HepG2 (cell line): ENCODE data around the gene KRT12. TPM values are rescaled to one million over a fixed set of nuclear protein-coding genes. Genes with fewer than 3 reads are reported as not detected.

Experiments used
- AKAP8 ChIP-seq: sonication (generic); formaldehyde crosslinking; IDR thresholded peaks from 2 replicates; pipeline ENCODE4 v1.5.1; 2020; ENCODE audit warnings: mild to moderate bottlenecking, missing genetic modification reagents
- ATF1 ChIP-seq: IDR thresholded peaks from 2 replicates; pipeline ENCODE4 v1.6.1; 2016; ENCODE audit warnings: mild to moderate bottlenecking, control low read depth
- CENPT ChIP-seq: sonication (generic); formaldehyde crosslinking; IDR thresholded peaks from 2 replicates; pipeline ENCODE4 v1.8.0; 2022; ENCODE audit warnings: low read depth, mild to moderate bottlenecking, moderate library complexity, missing genetic modification reagents
- FOXA3 ChIP-seq: IDR thresholded peaks from 2 replicates; pipeline ENCODE4 v1.6.1; 2016; ENCODE audit warnings: missing genetic modification reagents, missing compliant biosample characterization
- GFI1 ChIP-seq: sonication (generic); formaldehyde crosslinking; IDR thresholded peaks from 2 replicates; pipeline ENCODE4 v1.5.0; 2020; ENCODE audit warnings: missing genetic modification reagents, mild to moderate bottlenecking, borderline replicate concordance
- GTF3A ChIP-seq: sonication (generic); formaldehyde crosslinking; conservative IDR thresholded peaks from 2 replicates; pipeline ENCODE4 v1.4.0; 2020; ENCODE audit warnings: mild to moderate bottlenecking, missing genetic modification reagents
- HDAC1 ChIP-seq: sonication (generic); formaldehyde crosslinking; IDR thresholded peaks from 2 replicates; pipeline ENCODE4 v1.5.1; 2020; ENCODE audit warnings: mild to moderate bottlenecking, missing genetic modification reagents
- KLF16 ChIP-seq, 2 experiments: sonication (generic) in 1 of 2; formaldehyde crosslinking in 1 of 2; IDR thresholded peaks; 2 replicates each; pipeline versions ENCODE4 v1.6.1 to v1.8.0; 2016 to 2023; ENCODE audit warnings: missing genetic modification reagents in 2 of 2, missing compliant biosample characterization in 1 of 2
- NR1H2 ChIP-seq: sonication (generic); formaldehyde crosslinking; IDR thresholded peaks from 2 replicates; pipeline ENCODE4 v1.8.1; 2022; ENCODE audit warnings: low read depth, missing genetic modification reagents, borderline replicate concordance
- RBAK ChIP-seq: sonication (generic); formaldehyde crosslinking; IDR thresholded peaks from 2 replicates; pipeline ENCODE4 v1.5.1; 2020; ENCODE audit warnings: mild to moderate bottlenecking, missing genetic modification reagents
- SIX4 ChIP-seq: sonication (generic); formaldehyde crosslinking; IDR thresholded peaks from 2 replicates; pipeline ENCODE4 v1.4.0; 2020; ENCODE audit warnings: missing genetic modification reagents
- SOX5 ChIP-seq: IDR thresholded peaks from 2 replicates; pipeline ENCODE4 v1.6.1; 2016; ENCODE audit warnings: borderline replicate concordance
- TMF1 ChIP-seq: sonication (generic); formaldehyde crosslinking; IDR thresholded peaks from 2 replicates; pipeline ENCODE4 v1.8.1; 2022; ENCODE audit warnings: low read depth, missing genetic modification reagents
- ZNF556 ChIP-seq: sonication (generic); formaldehyde crosslinking; IDR thresholded peaks from 2 replicates; pipeline ENCODE4 v1.4.0; 2020; ENCODE audit warnings: mild to moderate bottlenecking, missing genetic modification reagents, borderline replicate concordance
- ZNF691 ChIP-seq: sonication (generic); formaldehyde crosslinking; IDR thresholded peaks from 2 replicates; pipeline ENCODE4 v1.4.0; 2020; ENCODE audit warnings: missing genetic modification reagents, low read depth, mild to moderate bottlenecking, borderline replicate concordance
- ZNF883 ChIP-seq: sonication (generic); formaldehyde crosslinking; IDR thresholded peaks from 2 replicates; pipeline ENCODE4 v1.5.1; 2020; ENCODE audit warnings: mild to moderate bottlenecking, missing genetic modification reagents; ENCODE audit errors: not compliant biosample characterization
- polyA plus RNA-seq, 8 experiments: library from polyadenylated mRNA; depleted of rRNA in 3 of 8; stranded (reverse) in 7 of 8; unstranded in 1 of 8; fragments of >200 nt; fragmentation: Illumina TruSeq in 4 of 8; extraction: Trizol in 4 of 8; gene quantifications; 2 replicates each; pipeline versions ENCODE4 v1.2.1 to v1.2.3, GENCODE V29; 2011 to 2016; ENCODE audit warnings: low read depth in 4 of 8, missing spikeins in 1 of 8, mixed read lengths in 1 of 8; ENCODE audit not compliant: insufficient read depth in 1 of 8
- total RNA-seq, 5 experiments: library from RNA; depleted of rRNA; stranded (reverse); fragments of >200 nt; fragmentation: Illumina TruSeq; extraction: Trizol; gene quantifications; 2 replicates each; pipeline ENCODE4 v1.2.3, GENCODE V29; 2016; ENCODE audit warnings: low read depth in 1 of 5
- TF ChIP-seq, protein P1 (sequence below): sonication (generic); formaldehyde crosslinking; IDR thresholded peaks from 2 replicates; pipeline ENCODE4 v1.5.0; 2020; ENCODE audit warnings: mild to moderate bottlenecking, missing genetic modification reagents, borderline replicate concordance
- TF ChIP-seq, protein P2 (sequence below): IDR thresholded peaks from 2 replicates; pipeline ENCODE4 v1.6.1; 2012; ENCODE audit warnings: inconsistent platforms
- TF ChIP-seq, protein P3 (sequence below): sonication (generic); formaldehyde crosslinking; IDR thresholded peaks from 2 replicates; pipeline ENCODE4 v1.4.0; 2020; ENCODE audit warnings: missing genetic modification reagents

The KRT12 gene
- total and polyA plus RNA-seq, 2 of the 13 experiments (the other 11 are each of a cell fraction or from before 2014, with no cell fraction given): 0.07 to 0.09 TPM

GRCh38 chr17:40903129-40903847 lies 36.3 kb upstream of the KRT12 start (continued):
- TF ChIP-seq ZNF883: no peak
- TF ChIP-seq SOX5: peak; percentile 23; the same call in 1 of the 2 replicates
- no peak for TF ChIP-seq ATF1 (CRISPR knock-in tag)
- TF ChIP-seq ZNF691 (CRISPR knock-in tag): peak; percentile 67
- TF ChIP-seq RBAK (CRISPR knock-in tag): no peak
- TF ChIP-seq TMF1 (CRISPR knock-in tag): no peak
- TF ChIP-seq AKAP8 (CRISPR knock-in tag): no peak
- peak; percentile 90 for TF ChIP-seq GFI1
- TF ChIP-seq FOXA3 (CRISPR knock-in tag): peak; percentile 76
- TF ChIP-seq SIX4 (CRISPR knock-in tag): 0 out of 2 replicates have a peak, but pooled peaks have one; percentile 14
- TF ChIP-seq, protein P1, sequence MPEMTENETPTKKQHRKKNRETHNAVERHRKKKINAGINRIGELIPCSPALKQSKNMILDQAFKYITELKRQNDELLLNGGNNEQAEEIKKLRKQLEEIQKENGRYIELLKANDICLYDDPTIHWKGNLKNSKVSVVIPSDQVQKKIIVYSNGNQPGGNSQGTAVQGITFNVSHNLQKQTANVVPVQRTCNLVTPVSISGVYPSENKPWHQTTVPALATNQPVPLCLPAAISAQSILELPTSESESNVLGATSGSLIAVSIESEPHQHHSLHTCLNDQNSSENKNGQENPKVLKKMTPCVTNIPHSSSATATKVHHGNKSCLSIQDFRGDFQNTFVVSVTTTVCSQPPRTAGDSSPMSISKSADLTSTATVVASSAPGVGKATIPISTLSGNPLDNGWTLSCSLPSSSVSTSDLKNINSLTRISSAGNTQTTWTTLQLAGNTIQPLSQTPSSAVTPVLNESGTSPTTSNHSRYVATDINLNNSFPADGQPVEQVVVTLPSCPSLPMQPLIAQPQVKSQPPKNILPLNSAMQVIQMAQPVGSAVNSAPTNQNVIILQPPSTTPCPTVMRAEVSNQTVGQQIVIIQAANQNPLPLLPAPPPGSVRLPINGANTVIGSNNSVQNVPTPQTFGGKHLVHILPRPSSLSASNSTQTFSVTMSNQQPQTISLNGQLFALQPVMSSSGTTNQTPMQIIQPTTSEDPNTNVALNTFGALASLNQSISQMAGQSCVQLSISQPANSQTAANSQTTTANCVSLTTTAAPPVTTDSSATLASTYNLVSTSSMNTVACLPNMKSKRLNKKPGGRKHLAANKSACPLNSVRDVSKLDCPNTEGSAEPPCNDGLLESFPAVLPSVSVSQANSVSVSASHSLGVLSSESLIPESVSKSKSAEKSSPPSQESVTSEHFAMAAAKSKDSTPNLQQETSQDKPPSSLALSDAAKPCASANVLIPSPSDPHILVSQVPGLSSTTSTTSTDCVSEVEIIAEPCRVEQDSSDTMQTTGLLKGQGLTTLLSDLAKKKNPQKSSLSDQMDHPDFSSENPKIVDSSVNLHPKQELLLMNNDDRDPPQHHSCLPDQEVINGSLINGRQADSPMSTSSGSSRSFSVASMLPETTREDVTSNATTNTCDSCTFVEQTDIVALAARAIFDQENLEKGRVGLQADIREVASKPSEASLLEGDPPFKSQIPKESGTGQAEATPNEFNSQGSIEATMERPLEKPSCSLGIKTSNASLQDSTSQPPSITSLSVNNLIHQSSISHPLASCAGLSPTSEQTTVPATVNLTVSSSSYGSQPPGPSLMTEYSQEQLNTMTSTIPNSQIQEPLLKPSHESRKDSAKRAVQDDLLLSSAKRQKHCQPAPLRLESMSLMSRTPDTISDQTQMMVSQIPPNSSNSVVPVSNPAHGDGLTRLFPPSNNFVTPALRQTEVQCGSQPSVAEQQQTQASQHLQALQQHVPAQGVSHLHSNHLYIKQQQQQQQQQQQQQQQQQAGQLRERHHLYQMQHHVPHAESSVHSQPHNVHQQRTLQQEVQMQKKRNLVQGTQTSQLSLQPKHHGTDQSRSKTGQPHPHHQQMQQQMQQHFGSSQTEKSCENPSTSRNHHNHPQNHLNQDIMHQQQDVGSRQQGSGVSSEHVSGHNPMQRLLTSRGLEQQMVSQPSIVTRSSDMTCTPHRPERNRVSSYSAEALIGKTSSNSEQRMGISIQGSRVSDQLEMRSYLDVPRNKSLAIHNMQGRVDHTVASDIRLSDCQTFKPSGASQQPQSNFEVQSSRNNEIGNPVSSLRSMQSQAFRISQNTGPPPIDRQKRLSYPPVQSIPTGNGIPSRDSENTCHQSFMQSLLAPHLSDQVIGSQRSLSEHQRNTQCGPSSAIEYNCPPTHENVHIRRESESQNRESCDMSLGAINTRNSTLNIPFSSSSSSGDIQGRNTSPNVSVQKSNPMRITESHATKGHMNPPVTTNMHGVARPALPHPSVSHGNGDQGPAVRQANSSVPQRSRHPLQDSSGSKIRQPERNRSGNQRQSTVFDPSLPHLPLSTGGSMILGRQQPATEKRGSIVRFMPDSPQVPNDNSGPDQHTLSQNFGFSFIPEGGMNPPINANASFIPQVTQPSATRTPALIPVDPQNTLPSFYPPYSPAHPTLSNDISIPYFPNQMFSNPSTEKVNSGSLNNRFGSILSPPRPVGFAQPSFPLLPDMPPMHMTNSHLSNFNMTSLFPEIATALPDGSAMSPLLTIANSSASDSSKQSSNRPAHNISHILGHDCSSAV (CRISPR knock-in tag): no peak
- TF ChIP-seq, protein P2, sequence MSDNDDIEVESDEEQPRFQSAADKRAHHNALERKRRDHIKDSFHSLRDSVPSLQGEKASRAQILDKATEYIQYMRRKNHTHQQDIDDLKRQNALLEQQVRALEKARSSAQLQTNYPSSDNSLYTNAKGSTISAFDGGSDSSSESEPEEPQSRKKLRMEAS: 0 out of 2 replicates have a peak, but pooled peaks have one; percentile 18
- no peak for TF ChIP-seq NR1H2 (CRISPR knock-in tag)
- TF ChIP-seq GTF3A (CRISPR knock-in tag): 0 out of 2 replicates have a peak, but pooled peaks have one; percentile 59
- no peak for TF ChIP-seq CENPT
- peak in 1 of 2 experiments; percentile 52; a peak in 1 of 4 replicates for TF ChIP-seq KLF16 (CRISPR knock-in tag; IDR thresholded peaks at IDR 0.05)
- TF ChIP-seq ZNF556: peak; percentile 28; the same call in 1 of the 2 replicates
- TF ChIP-seq, protein P3, sequence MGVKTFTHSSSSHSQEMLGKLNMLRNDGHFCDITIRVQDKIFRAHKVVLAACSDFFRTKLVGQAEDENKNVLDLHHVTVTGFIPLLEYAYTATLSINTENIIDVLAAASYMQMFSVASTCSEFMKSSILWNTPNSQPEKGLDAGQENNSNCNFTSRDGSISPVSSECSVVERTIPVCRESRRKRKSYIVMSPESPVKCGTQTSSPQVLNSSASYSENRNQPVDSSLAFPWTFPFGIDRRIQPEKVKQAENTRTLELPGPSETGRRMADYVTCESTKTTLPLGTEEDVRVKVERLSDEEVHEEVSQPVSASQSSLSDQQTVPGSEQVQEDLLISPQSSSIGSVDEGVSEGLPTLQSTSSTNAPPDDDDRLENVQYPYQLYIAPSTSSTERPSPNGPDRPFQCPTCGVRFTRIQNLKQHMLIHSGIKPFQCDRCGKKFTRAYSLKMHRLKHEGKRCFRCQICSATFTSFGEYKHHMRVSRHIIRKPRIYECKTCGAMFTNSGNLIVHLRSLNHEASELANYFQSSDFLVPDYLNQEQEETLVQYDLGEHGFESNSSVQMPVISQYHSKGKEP (CRISPR knock-in tag): no peak
- no peak for TF ChIP-seq HDAC1 (CRISPR knock-in tag)
